ENCODE results near the gene NDFIP1. TPM values are rescaled to one million over a fixed set of nuclear protein-coding genes. Genes with fewer than 3 reads are reported as not detected.

The NDFIP1 gene
- total RNA-seq, 1 donor from 2014 or later = 52.1 TPM

DNA sequence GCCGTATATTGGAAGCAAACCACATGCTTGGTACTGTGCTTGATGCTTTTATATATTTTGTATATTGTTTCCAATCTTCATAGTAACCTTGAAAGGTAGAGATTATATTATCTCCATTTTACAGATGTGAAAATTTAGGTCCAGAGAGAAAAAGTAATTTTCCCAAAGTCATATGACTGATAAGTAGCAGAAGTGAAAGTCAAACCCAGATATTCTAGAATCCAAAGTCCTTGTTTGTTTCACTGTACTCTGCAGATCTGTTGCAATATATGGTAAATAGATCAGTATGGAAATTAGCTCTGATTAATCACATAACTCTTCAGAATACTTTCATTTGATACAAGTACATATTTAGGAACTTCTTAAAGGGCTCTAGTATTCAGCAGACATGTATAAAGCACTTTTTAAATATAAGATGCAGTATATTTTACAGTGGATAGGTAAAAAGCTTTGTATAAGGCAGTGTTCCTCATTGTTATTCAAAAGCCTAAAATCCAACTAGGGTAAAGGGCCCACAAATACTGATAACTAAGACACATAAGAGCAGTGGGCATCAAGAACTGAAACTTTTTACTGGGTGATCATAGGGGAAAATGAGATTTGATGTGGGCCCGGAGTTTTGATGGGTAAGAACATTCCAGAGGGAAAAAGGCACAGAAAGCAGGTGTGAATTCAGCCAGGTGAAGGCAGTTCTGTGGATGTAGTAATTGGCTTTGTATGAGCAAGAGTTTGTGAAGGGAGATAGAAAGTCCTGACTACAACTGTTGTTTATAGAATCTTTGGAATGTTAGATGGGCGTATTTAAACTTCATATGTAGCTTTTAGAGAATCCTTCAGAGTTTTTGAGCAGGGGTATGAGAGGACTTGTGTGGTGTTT, 25.0 kb downstream of the NDFIP1 start:
- Histone ChIP-seq H3K36me3 (ENCODE audit: control insufficient read depth, insufficient read depth, low read length) (no peaks in the 10 kb centered on the region), H3K27me3 (ENCODE audit: control insufficient read depth, insufficient read depth, low read length) (no peaks in the 10 kb centered on the region), H3K4me3 (ENCODE audit: low read depth, low read length) (no peak overlapping the region)
- TF ChIP-seq, protein P1, sequence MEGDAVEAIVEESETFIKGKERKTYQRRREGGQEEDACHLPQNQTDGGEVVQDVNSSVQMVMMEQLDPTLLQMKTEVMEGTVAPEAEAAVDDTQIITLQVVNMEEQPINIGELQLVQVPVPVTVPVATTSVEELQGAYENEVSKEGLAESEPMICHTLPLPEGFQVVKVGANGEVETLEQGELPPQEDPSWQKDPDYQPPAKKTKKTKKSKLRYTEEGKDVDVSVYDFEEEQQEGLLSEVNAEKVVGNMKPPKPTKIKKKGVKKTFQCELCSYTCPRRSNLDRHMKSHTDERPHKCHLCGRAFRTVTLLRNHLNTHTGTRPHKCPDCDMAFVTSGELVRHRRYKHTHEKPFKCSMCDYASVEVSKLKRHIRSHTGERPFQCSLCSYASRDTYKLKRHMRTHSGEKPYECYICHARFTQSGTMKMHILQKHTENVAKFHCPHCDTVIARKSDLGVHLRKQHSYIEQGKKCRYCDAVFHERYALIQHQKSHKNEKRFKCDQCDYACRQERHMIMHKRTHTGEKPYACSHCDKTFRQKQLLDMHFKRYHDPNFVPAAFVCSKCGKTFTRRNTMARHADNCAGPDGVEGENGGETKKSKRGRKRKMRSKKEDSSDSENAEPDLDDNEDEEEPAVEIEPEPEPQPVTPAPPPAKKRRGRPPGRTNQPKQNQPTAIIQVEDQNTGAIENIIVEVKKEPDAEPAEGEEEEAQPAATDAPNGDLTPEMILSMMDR (IDR thresholded peaks at IDR 0.05; ENCODE audit: insufficient read depth, low read length, poor library complexity, severe bottlenecking) = no peak
- no peak for DNase-seq (ENCODE audit: low read depth)

DNA sequence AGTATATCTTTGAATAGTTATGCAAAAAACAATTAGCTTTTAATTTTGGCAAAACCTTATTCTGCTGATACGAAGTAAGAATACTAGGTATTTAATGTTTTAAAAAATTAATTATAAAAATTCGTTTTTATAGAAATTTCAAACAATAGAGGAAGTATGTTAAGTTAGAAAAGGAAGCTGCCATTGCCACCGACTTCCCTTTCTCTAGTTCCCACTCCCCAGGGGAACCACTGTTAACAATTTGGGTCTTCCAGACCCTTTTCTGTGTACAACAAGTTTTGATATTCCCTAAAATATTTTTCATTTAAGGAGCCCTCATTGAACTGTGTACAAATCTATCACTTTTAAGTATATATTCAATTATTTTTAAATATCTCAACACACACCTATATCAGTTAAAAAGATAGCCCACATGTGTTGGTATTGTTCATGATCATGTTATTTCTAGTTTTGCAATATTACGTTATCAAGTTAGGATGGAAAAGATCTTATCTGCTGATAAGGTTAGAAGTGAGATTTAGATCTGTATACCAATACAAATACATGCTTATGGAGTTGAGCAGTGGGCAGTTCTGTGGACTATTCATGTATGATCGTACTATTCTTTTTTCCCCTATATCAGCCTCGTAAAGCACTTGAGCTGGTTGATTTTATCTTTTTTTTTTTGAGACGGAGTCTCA, 25.9 kb downstream of the NDFIP1 start:
- Histone ChIP-seq H3K36me3 (ENCODE audit: control insufficient read depth, insufficient read depth, low read length) (no peaks in the 10 kb centered on the region), H3K4me3 (ENCODE audit: low read depth, low read length) (no peak overlapping the region), H3K27me3 (ENCODE audit: control insufficient read depth, insufficient read depth, low read length) (no peaks in the 10 kb centered on the region)
- TF ChIP-seq, protein P1 (IDR thresholded peaks at IDR 0.05; ENCODE audit: insufficient read depth, low read length, poor library complexity, severe bottlenecking) = no peak
- no peak for DNase-seq (ENCODE audit: low read depth)

DNA sequence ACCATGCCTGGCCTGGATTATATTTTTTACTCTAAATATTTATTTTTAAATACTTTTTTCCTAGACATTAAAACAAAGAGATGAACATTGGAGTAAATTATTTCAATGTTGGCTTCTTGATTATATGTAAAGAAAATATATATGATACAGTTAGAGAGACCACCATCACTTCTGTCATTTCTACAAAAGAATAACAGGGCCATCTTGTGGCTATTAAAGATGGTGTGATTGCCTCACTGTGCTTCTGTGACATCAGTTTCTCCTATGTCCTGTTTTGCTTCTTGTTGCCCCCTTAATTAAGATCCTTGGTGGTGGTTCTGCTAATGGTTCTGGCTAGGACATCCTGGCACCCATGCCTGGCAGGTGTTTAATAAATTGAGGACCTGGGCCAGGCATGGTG, 32.9 kb downstream of the NDFIP1 start:
- no peaks in the 10 kb centered on the region for H3K27me3 ChIP-seq (ENCODE audit: control insufficient read depth, insufficient read depth, low read length)
- DNase-seq (ENCODE audit: low read depth) = no peak
- TF ChIP-seq, protein P1 (IDR thresholded peaks at IDR 0.05; ENCODE audit: insufficient read depth, low read length, poor library complexity, severe bottlenecking) = no peak
- no peak overlapping the region for H3K4me3 ChIP-seq (ENCODE audit: low read depth, low read length)
- no peaks in the 10 kb centered on the region for H3K36me3 ChIP-seq (ENCODE audit: control insufficient read depth, insufficient read depth, low read length)

DNA sequence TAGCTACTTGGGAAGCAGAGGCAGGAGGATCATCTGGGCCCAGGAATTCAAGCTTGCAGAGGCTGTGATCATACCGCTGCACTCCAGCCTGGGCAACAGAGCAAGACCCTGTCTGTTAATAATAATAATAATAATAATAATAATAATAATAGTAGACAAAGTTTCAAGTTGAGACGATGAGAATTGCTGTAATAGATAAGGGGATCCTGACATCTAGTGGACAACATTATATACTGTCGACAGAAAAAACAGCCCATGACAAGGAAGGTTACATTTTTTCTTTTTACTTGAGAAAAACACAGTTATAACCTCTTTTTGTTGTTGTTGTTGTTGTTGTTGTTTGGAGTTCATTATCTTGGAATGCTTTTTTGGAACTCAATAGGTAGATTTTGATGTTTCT, 35.3 kb downstream of the NDFIP1 start:
- H3K36me3 ChIP-seq (ENCODE audit: control insufficient read depth, insufficient read depth, low read length) = no peaks in the 10 kb centered on the region
- H3K4me3 ChIP-seq (ENCODE audit: low read depth, low read length) = no peak overlapping the region
- H3K27me3 ChIP-seq (ENCODE audit: control insufficient read depth, insufficient read depth, low read length) = no peaks in the 10 kb centered on the region
- TF ChIP-seq, protein P1 (IDR thresholded peaks at IDR 0.05; ENCODE audit: insufficient read depth, low read length, poor library complexity, severe bottlenecking) = peak; percentile 39
- no peak for DNase-seq (ENCODE audit: low read depth)

DNA sequence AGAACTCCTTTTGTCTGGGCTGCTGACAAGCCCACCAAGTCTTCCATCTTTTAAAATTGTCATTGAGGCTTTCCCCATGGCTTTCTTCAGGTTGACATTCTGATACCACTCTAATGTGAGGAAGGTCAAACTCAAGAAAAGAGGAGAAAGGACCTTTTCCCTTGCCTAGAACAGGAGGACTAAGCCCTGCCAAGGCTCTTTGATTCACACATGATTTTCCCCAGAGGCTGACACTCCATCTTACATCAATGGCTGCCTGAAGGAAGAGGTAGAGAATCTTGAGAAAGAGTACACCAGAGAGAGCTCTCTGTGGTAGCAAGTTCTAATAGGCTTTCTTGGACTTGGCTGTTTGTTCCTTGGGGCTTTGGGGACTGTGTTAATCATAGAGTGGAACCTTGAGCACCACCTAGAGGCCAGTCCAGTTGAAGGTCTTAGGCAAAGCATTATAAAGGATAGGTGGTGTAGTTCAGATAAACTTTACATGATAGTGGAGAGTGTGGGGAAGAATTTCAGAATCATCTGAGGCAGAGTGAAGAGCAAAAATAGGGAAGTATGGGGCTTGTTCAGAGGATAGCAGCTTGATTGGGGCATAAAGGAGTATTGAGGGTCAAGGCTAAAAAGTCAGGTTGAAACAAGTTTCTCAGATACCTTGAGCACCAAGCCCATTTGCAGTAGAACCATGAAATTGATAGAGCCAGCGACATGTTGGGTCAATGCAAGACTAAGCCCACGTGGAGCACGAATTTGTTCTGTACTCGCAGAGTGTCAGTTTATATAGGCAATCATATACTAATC, 36.7 kb downstream of the NDFIP1 start:
- DNase-seq (ENCODE audit: low read depth) = peak; percentile 23
- H3K4me3 ChIP-seq (ENCODE audit: low read depth, low read length) = no peak overlapping the region
- H3K27me3 ChIP-seq (ENCODE audit: control insufficient read depth, insufficient read depth, low read length) = no peaks in the 10 kb centered on the region
- TF ChIP-seq, protein P1 (IDR thresholded peaks at IDR 0.05; ENCODE audit: insufficient read depth, low read length, poor library complexity, severe bottlenecking) = peak; percentile 73
- H3K36me3 ChIP-seq (ENCODE audit: control insufficient read depth, insufficient read depth, low read length) = no peaks in the 10 kb centered on the region

Measured in kidney epithelial cell (primary cell).